Activated naive CD8-positive, alpha-beta T cell treated with anti-CD3 and anti-CD28 coated beads for 36 hours (primary cell): ENCODE data around the gene KATNB1. TPM values are rescaled to one million over a fixed set of nuclear protein-coding genes. Genes with fewer than 3 reads are reported as not detected.
"Not testable (repeated sequence)": the region's sequence is repeated elsewhere in the genome, so short reads cannot be mapped to it uniquely, and the experiment has no call there.

Experiments used
- DNase-seq: peaks from one replicate; pipeline ENCODE4 v3.0.0; 2021
- H3K27ac Mint-ChIP-seq: one replicate; pipeline ENCODE4 v1.8.0; 2022; ENCODE audit warnings: mild to moderate bottlenecking, moderate library complexity, mixed read lengths
- H3K27me3 Mint-ChIP-seq: one replicate; pipeline ENCODE4 v1.8.0; 2022; ENCODE audit warnings: mild to moderate bottlenecking, mixed read lengths
- H3K36me3 Mint-ChIP-seq: one replicate; pipeline ENCODE4 v1.8.0; 2021; ENCODE audit warnings: mild to moderate bottlenecking, mixed read lengths
- H3K4me1 Mint-ChIP-seq: one replicate; pipeline ENCODE4 v1.8.0; 2021; ENCODE audit warnings: mixed read lengths
- H3K4me3 Mint-ChIP-seq: one replicate; pipeline ENCODE4 v1.8.0; 2022; ENCODE audit warnings: mild to moderate bottlenecking, moderate library complexity, mixed read lengths
- H3K9me3 Mint-ChIP-seq: one replicate; pipeline ENCODE4 v1.8.0; 2022; ENCODE audit warnings: mixed read lengths
- total RNA-seq, 2 experiments: library from RNA; stranded (reverse); gene quantifications; one replicate each; pipeline ENCODE4 v1.2.3, GENCODE V29; 2021

KATNB1 gene
- total RNA-seq, 2 experiments from 2014 or later = 51.2 to 55.5 TPM

DNA sequence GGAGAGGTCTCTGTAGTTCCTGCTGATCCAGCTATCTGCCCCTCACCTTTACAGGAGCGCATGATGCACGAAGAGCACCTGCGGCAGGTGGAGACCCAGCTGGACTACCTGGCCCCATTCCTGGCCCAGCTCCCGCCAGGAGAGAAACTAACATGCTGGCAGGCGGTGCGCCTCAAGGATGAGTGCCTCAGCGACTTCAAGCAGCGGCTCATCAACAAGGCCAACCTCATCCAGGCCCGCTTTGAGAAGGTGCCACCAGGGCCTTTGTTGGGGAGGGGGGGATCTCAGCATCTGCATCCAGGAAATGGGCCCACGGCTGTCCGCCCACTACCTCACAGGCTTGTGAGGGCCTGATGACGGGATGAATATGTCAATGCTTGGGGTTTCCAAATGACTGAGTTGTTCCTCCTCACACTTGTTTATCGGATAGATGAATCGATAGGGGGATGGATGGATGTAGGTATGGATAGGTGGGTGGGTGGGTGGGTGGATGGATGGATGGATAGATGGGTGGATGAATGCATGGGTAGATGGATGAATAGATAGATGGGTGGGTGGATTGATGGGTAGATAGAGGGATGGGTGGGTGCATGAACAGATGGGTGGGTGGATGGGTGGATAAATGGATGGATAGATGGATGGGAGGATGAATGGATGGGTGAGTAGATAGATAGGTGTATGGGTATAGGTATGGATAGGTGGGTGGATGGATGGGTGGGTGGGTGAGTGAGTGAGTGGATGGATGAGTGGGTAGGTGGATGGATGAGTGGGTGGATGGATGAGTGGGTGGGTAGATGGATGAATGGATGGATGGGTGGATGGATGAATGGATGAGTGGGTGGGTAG is 7.0 kb upstream of the KATNB1 start:
- Mint-ChIP-seq H3K27ac (no peak overlapping the region), H3K27me3 (no peaks in the 10 kb centered on the region), H3K9me3 (peaks cover 11% of the 10 kb centered on the region), H3K4me3 (no peak overlapping the region), H3K4me1 (peaks cover 2% of the 10 kb centered on the region), H3K36me3 (peaks cover 8% of the 10 kb centered on the region)
- DNase-seq = no peak

DNA sequence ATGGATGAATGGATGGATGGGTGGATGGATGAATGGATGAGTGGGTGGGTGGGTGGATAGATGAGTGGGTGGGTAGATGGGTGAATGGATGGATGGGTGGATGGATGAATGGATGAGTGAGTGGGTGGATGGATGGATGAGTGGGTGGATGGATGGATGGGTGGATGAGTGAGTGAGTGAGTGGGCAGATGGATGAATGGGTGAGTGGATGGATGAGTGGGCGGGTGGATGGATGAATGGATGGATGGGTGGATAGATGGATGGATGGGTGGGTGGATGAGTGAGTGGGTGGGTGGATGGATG is 6.4 kb upstream of the KATNB1 start:
- peaks cover 11% of the 10 kb centered on the region for H3K9me3 Mint-ChIP-seq
- H3K36me3 Mint-ChIP-seq = peaks cover 13% of the 10 kb centered on the region
- DNase-seq = no peak
- H3K27ac Mint-ChIP-seq = no peak overlapping the region
- no peak overlapping the region for H3K4me3 Mint-ChIP-seq
- peaks cover 2% of the 10 kb centered on the region for H3K4me1 Mint-ChIP-seq
- no peaks in the 10 kb centered on the region for H3K27me3 Mint-ChIP-seq

DNA sequence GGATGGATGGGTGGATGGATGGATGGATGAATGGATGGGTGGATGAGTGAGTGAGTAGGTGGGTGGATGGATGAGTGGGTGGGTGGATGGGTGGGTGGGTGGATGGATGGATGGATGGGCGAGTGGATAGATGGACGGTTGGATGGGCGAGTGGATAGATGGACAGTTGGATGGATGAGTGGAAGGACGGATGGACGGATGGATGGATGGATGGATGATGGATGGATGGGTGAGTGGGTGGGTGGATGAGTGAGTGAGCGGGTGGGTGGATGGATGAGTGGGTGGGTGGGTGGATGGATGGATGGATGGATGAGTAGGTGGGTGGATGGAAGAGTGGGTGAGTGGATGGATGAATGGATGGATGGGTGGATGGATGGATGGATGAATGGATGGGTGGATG is 5.7 kb upstream of the KATNB1 start:
- Mint-ChIP-seq H3K36me3 (peaks cover 13% of the 10 kb centered on the region), H3K9me3 (peaks cover 11% of the 10 kb centered on the region)
- not testable (repeated sequence) for H3K4me1 Mint-ChIP-seq, H3K27ac Mint-ChIP-seq, H3K4me3 Mint-ChIP-seq, DNase-seq, H3K27me3 Mint-ChIP-seq

DNA sequence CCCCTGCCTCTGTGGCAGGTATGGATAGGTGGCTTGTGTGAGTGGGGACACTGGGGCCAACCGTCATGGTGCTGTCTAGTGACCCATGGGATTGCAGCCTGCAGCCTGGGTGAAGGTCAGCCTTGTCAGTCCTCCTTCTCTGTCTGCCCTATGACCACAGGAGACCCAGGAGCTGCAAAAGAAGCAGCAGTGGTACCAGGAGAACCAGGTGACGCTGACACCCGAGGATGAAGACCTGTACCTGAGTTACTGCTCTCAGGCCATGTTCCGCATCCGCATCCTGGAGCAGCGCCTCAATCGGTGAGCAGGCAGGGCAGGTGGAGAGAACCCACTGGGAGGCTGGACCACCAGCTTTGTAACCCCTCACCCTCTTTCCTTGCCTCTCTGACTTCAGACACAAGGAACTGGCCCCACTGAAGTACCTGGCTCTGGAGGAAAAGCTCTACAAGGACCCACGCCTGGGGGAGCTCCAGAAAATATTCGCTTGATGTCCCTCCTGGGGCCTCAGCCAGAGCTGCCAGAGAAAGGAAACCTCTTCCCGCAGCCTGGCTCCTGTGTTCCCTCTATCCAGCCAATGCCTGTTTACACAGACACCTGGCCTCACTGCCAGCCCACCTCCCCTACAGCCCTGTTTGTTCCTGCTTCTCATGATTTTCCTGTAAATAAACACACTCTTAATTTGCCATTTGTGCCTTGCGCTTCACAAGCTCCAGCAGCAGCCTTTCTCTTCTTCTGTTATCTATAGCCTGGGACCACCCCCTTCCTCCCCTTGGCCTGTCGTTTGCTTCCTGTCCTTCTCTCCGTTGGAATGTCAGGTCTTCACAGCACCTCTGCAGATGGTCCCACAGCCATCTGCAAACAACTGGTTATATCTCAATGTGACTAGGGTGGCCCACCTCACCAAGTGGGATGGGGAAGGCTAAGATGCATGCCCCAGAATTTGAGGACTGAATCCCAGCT is 4.5 kb upstream of the KATNB1 start:
- H3K36me3 Mint-ChIP-seq = peaks cover 13% of the 10 kb centered on the region
- H3K9me3 Mint-ChIP-seq = peaks cover 11% of the 10 kb centered on the region
- no peak for DNase-seq
- no peaks in the 10 kb centered on the region for H3K27me3 Mint-ChIP-seq
- H3K4me1 Mint-ChIP-seq = peaks cover 3% of the 10 kb centered on the region
- no peak overlapping the region for H3K4me3 Mint-ChIP-seq
- H3K27ac Mint-ChIP-seq = no peak overlapping the region

DNA sequence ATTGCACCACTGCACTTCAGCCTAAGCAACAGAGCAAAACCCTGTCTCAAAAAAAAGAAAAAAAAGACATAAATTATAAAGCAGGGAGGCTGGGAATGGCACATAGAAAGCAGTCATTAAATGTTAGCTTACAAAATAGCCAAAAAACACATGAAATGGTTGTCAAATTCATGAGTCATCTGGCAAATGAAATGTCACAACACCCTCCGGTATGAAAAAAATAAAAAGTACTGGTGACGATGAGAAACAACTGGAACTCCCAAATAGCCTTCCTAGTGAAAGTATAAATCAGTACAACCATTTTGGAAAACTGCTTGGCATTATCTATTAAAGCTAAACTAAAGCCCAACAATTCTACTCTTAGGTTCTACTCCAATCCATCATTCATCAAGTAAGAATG is 3.5 kb upstream of the KATNB1 start:
- Mint-ChIP-seq H3K36me3 (peaks cover 13% of the 10 kb centered on the region), H3K4me3 (no peak overlapping the region), H3K27ac (no peak overlapping the region), H3K27me3 (no peaks in the 10 kb centered on the region), H3K9me3 (peaks cover 11% of the 10 kb centered on the region), H3K4me1 (peaks cover 8% of the 10 kb centered on the region)
- DNase-seq = no peak

DNA sequence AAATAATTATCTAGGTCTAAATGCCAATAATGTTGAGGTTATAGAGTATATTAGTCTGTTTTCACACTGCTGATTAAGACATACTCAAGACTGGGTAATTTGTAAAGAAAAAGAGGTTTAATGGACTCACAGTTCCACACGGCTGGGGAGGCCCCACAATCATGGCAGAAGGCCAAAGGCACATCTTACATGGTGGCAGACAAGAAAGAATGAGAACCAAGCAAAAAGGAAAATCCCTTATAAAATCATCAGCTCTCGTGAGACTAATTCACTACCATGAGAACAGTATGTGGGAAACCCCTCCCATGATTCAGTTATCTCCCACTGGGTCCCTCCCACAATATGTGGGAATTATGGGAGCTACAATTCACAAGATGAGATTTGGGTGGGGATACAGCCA is 2.9 kb upstream of the KATNB1 start:
- peaks cover 15% of the 10 kb centered on the region for H3K4me1 Mint-ChIP-seq
- no peak for DNase-seq
- H3K27ac Mint-ChIP-seq = no peak overlapping the region
- H3K4me3 Mint-ChIP-seq = no peak overlapping the region
- H3K9me3 Mint-ChIP-seq = peaks cover 11% of the 10 kb centered on the region
- no peaks in the 10 kb centered on the region for H3K27me3 Mint-ChIP-seq
- peaks cover 13% of the 10 kb centered on the region for H3K36me3 Mint-ChIP-seq

DNA sequence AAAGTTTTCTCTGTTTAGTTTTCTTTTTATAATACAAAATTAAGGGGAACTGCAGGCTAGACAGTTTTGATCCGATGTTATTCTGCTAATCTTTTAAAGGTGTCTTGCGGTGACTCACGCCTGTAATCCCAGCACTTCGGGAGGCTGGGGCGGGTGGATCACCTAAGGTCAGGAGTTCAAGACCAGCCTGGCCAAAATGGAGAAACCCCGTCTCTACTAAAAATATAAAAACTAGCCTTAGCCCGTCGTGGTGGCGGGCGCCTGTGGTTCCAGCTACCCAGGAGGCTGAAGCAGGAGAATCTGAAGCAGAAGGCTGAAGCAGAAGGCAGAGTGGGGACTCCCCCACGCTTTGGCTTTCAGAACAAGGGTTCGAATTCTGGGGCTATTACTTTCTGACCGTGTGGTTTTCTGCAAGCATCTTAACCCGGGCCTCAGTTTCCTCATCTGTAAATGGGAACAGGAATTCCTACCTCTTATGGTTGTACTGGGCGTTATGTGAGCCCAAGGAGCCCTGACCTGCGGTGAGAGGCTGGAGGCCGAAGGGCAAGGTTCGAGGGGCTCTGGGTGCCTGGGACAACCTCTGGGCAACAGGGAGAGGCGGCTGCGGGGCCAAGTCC is 1.2 kb upstream of the KATNB1 start:
- peak overlapping the region; percentile 95 for H3K27ac Mint-ChIP-seq
- no peaks in the 10 kb centered on the region for H3K27me3 Mint-ChIP-seq
- no peak for DNase-seq
- H3K9me3 Mint-ChIP-seq = peaks cover 11% of the 10 kb centered on the region
- peak overlapping the region; percentile 98 for H3K4me3 Mint-ChIP-seq
- H3K36me3 Mint-ChIP-seq = peaks cover 13% of the 10 kb centered on the region
- peaks cover 17% of the 10 kb centered on the region for H3K4me1 Mint-ChIP-seq

DNA sequence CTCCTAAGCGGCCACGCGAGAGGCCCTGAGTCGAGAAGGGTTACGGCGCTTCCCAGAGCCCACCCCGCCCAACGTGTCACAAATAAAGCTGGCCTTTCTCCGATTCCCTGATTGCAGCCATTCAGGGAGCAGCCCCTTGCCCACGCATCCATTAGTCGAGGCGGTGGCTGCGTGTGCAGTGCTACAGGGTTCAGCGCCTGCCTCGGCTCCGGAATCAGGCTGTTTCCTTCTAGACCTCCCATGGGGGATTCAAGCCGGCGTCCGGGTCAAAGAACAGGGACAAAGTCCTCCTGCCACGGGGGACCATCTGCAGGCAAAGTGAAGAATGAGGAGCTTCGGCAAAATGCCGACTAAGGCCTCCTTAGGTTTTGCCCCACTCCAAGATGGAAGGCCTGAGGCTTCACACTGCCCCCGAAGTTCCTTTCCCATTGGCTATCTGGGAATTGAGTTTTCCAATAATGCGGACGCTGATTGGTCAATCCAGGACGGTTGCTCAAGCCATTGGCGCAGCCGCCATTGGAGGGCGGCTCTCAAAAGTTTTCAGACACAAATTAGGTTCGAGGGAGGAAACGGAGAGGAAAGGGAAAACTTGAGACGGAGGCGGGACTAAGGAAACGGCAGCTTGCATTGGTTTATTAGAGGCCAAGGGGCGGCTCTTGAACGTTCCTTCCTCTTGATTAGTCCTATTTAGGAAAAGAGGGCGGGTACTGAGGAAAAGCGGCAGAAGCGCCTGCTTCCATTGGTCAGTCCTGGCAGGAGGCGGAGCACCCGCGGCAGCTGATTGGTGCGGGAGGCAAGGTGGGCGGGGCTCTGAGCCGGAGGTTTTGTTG is 430 bp upstream of the KATNB1 start:
- H3K27ac Mint-ChIP-seq = peak overlapping the region; percentile 95
- peak overlapping the region; percentile 98 for H3K4me3 Mint-ChIP-seq
- DNase-seq = peak; percentile 99
- peaks cover 17% of the 10 kb centered on the region for H3K4me1 Mint-ChIP-seq
- peaks cover 11% of the 10 kb centered on the region for H3K9me3 Mint-ChIP-seq
- H3K36me3 Mint-ChIP-seq = peaks cover 13% of the 10 kb centered on the region
- H3K27me3 Mint-ChIP-seq = no peaks in the 10 kb centered on the region

DNA sequence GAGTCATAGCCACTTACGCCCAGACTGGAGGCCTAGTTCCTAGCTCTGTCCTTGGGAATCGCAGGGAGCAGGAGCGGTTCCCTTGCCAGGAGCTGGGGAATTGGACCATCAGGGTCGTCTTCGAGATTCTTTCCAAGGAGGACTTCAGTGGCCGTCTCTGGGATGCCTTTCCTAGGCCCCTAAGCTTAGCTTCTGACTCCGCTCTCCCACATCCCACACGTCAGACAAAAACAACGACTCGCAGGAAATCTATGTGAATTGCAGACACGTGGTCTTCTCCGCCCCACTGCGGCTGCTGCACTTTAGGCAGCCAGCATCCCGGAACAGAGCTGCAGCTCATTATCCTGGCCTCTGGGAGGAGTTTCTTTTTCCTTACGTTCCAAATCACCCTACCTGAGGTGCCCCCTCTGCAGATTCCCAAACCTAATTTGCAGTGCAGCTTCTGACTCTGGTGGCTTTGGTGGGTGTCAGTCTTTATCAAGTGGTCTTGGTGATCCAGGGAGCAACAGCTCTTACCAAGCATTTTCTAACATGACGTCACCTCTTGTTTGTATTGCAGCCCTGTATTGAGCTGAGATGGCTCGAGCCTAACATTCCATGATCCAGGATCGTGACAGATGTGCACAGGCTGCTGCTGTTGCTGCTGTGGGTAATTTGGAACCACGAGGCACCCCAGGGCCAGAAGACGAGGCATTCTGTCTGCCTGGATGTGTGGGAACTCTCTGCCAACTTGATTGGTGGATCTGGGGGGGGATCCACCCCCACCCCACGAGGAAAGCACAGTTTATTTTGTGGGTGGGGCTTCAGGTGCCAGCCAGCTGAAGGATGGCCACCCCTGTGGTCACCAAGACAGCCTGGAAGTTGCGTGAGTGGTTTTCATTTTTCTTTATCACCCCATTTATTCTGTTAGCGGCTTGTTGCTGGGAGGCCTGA is 1.1 kb downstream of the KATNB1 start:
- peaks cover 9% of the 10 kb centered on the region for H3K9me3 Mint-ChIP-seq
- peak overlapping the region; percentile 98 for H3K4me3 Mint-ChIP-seq
- H3K27me3 Mint-ChIP-seq = no peaks in the 10 kb centered on the region
- H3K36me3 Mint-ChIP-seq = peaks cover 13% of the 10 kb centered on the region
- peaks cover 17% of the 10 kb centered on the region for H3K4me1 Mint-ChIP-seq
- DNase-seq = peak; percentile 45
- peak overlapping the region; percentile 95 for H3K27ac Mint-ChIP-seq

DNA sequence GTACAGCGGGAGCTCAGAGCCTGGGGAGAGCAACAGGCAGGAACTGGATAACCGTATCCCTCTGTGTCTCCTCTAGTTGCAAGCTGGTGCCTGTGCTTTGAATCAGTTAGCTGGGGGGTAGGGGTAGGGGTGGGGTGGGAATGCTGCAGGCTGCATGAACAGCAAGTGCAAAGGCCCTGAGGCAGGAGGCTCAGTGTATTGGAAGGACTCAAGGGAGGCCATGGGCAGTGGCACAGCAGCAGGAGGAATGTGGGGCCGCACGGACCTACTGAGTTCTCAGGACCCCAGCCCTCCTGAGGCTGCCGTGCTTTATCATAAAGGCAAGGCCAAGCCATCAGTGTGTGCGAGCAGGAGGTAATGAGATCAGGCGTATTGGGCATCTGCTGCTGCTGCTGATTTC is 3.3 kb downstream of the KATNB1 start:
- no peak overlapping the region for H3K4me3 Mint-ChIP-seq
- H3K9me3 Mint-ChIP-seq = no peaks in the 10 kb centered on the region
- no peaks in the 10 kb centered on the region for H3K27me3 Mint-ChIP-seq
- no peak for DNase-seq
- H3K4me1 Mint-ChIP-seq = peaks cover 15% of the 10 kb centered on the region
- H3K36me3 Mint-ChIP-seq = peaks cover 2% of the 10 kb centered on the region
- no peak overlapping the region for H3K27ac Mint-ChIP-seq

DNA sequence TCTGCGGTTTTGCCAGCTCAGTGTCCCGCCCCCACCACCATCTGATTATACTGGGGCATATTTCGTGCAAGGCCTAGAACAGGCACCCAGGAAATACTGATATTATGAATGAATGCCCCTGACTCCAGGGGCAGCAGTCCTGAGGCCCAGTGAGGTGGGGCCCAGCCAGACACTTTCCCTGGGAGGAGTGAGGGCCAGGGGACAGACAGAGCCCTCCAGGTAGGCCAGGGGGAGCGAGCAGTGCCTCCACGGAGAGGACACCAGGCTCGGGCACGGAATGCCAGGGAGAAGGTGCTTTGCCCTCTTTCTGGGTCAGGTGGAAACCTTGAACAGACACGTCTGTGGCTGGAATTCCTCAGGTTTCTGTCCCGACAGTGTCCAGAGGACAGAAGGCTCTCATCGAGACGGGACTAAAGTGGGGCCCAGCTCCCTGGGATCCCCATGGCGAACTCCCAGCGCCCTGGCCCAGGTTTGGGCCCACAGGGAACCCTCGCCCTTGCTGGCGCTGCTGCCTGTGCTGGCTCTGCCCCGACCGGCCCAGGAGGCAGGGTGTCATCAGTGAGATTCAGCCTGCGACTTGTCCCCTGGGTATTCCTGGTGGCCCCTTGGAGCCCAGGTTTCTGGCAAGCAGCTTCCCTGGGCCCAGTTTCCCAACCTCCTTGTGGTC is 4.3 kb downstream of the KATNB1 start:
- Mint-ChIP-seq H3K4me3 (no peak overlapping the region), H3K4me1 (peaks cover 15% of the 10 kb centered on the region), H3K27ac (no peak overlapping the region), H3K27me3 (no peaks in the 10 kb centered on the region), H3K9me3 (no peaks in the 10 kb centered on the region), H3K36me3 (peaks cover 3% of the 10 kb centered on the region)
- no peak for DNase-seq

DNA sequence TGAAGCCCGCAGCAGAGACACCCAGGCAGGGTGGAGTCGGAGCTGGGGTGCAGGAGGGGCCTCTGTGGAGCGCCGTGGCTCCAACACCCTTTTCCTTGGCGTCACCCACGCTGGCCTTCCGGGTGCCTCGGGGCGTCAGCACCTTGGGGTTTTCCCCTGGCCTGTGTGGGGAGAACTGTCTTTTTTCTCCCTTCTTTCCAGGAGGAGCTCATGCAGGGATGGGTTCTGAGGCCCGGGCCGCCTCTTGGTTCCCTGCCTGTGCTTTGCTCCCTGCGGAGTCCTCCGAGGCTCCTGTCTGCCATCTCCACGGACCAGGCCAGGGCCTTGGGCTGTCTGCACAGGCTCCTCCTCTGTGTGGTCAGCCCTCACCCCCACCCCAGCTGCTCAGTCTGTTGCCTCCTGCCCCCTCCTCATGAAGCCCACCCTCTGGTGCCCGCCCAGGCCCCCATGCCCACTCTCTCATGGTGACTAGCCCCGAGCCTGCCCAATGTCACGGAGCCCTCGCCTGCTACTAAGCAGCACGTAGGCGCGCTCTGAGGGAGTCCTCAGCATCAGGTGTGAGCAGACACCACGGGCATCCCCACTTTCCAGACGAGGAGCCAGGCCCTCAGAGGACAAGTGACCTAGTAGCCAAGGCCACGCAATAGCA is 5.0 kb downstream of the KATNB1 start:
- no peak for DNase-seq
- Mint-ChIP-seq H3K4me1 (peaks cover 15% of the 10 kb centered on the region), H3K4me3 (no peak overlapping the region), H3K9me3 (no peaks in the 10 kb centered on the region), H3K36me3 (peaks cover 3% of the 10 kb centered on the region), H3K27me3 (no peaks in the 10 kb centered on the region), H3K27ac (no peak overlapping the region)

DNA sequence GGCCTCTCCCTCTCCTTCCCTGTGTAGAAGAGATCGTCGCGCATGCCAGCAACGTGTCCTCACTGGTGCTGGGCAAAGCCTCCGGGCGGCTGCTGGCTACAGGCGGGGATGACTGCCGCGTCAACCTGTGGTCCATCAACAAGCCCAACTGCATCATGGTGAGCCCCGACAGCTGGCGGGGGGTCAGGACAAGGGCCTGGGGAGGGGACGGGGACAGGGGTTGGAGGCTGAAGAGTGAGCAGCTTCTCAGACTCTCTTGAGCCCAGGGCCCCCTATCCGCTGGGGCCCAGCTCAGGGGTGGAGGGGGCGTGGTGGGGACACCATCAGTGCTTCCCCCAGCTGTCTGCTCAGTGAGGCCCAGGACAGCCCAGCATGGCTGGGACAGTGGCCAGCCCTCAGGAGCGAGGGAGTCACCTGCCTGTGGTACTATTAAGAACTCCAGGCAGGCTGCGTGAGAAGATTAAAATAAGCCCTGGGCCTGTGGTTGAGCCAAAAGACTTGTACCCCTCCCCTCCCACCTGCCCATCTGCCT is 6.2 kb downstream of the KATNB1 start:
- no peak for DNase-seq
- Mint-ChIP-seq H3K4me3 (no peak overlapping the region), H3K9me3 (no peaks in the 10 kb centered on the region), H3K27ac (no peak overlapping the region), H3K36me3 (peaks cover 3% of the 10 kb centered on the region), H3K27me3 (no peaks in the 10 kb centered on the region), H3K4me1 (peaks cover 12% of the 10 kb centered on the region)
